WTC11 (cell line): Measurements from ENCODE around the gene ELK3.

Experiments
- CREB1 ChIP-seq: sonication (generic); formaldehyde crosslinking; IDR thresholded peaks from 2 replicates; pipeline ENCODE4 v1.8.0; 2023; ENCODE audit warnings: mild to moderate bottlenecking, missing genetic modification reagents
- FOXP1 ChIP-seq: sonication (generic); formaldehyde crosslinking; IDR thresholded peaks from 2 replicates; pipeline ENCODE4 v1.8.0; 2022; ENCODE audit warnings: missing genetic modification reagents, mild to moderate bottlenecking, moderate library complexity, borderline replicate concordance
- JUN ChIP-seq: sonication (generic); formaldehyde crosslinking; IDR thresholded peaks from 2 replicates; pipeline ENCODE4 v1.8.0; 2023; ENCODE audit warnings: mild to moderate bottlenecking, missing genetic modification reagents
- KAT7 ChIP-seq: sonication (generic); formaldehyde crosslinking; IDR thresholded peaks from 2 replicates; pipeline ENCODE4 v1.8.1; 2023; ENCODE audit warnings: missing genetic modification reagents, mild to moderate bottlenecking, borderline replicate concordance
- NFATC4 ChIP-seq: fragments of 250-450 bp; sonication (Bioruptor Pico); IDR thresholded peaks from 2 replicates; pipeline ENCODE4 v1.9.0; 2021; ENCODE audit warnings: mild to moderate bottlenecking
- ZNF121 ChIP-seq: sonication (generic); formaldehyde crosslinking; IDR thresholded peaks from 2 replicates; pipeline ENCODE4 v1.8.0; 2023; ENCODE audit warnings: missing genetic modification reagents
- ZNF263 ChIP-seq: sonication (generic); formaldehyde crosslinking; IDR thresholded peaks from 2 replicates; pipeline ENCODE4 v1.8.1; 2022; ENCODE audit warnings: low read depth, mild to moderate bottlenecking, moderate library complexity, missing genetic modification reagents
- TF ChIP-seq, protein P1 (sequence below): sonication (generic); formaldehyde crosslinking; IDR thresholded peaks from 2 replicates; pipeline ENCODE4 v1.8.0; 2023; ENCODE audit warnings: mild to moderate bottlenecking, missing genetic modification reagents

DNA sequence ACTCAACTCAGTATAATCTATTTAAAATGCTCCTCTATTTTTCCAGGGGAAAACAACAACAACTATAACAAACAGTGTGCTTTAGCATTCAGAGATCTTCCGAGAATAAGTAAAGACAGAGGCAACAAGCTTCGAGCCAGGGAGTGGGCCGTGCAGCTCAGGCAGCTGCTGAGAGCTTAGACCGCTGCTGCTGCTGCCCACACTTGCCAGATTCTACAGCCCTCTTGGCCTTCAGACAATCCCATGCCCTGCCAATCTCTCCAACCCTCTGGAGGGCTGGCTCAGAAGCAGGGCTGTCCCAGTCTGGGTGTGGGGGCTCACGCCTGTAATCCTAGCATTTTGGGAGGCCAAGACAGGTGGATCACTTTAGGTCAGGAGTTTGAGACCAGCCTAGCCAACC lies 23.4 kb upstream of the ELK3 start:
- TF ChIP-seq ZNF121 (CRISPR knock-in tag), result no peak
- no peak for TF ChIP-seq NFATC4 (CRISPR knock-in tag)
- no peak for TF ChIP-seq KAT7 (CRISPR knock-in tag)
- TF ChIP-seq, protein P1, sequence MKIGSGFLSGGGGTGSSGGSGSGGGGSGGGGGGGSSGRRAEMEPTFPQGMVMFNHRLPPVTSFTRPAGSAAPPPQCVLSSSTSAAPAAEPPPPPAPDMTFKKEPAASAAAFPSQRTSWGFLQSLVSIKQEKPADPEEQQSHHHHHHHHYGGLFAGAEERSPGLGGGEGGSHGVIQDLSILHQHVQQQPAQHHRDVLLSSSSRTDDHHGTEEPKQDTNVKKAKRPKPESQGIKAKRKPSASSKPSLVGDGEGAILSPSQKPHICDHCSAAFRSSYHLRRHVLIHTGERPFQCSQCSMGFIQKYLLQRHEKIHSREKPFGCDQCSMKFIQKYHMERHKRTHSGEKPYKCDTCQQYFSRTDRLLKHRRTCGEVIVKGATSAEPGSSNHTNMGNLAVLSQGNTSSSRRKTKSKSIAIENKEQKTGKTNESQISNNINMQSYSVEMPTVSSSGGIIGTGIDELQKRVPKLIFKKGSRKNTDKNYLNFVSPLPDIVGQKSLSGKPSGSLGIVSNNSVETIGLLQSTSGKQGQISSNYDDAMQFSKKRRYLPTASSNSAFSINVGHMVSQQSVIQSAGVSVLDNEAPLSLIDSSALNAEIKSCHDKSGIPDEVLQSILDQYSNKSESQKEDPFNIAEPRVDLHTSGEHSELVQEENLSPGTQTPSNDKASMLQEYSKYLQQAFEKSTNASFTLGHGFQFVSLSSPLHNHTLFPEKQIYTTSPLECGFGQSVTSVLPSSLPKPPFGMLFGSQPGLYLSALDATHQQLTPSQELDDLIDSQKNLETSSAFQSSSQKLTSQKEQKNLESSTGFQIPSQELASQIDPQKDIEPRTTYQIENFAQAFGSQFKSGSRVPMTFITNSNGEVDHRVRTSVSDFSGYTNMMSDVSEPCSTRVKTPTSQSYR (CRISPR knock-in tag), result no peak
- TF ChIP-seq ZNF263 (CRISPR knock-in tag), result no peak
- TF ChIP-seq JUN (CRISPR knock-in tag), result no peak
- TF ChIP-seq CREB1 (CRISPR knock-in tag), result no peak
- TF ChIP-seq FOXP1 (CRISPR knock-in tag), result no peak
